ENCODE measurements around the gene KTN1. TPM values are rescaled to one million over a fixed set of nuclear protein-coding genes. Genes with fewer than 3 reads are reported as not detected.

KTN1 gene
- total RNA-seq, 1 donor: 167 TPM

DNA sequence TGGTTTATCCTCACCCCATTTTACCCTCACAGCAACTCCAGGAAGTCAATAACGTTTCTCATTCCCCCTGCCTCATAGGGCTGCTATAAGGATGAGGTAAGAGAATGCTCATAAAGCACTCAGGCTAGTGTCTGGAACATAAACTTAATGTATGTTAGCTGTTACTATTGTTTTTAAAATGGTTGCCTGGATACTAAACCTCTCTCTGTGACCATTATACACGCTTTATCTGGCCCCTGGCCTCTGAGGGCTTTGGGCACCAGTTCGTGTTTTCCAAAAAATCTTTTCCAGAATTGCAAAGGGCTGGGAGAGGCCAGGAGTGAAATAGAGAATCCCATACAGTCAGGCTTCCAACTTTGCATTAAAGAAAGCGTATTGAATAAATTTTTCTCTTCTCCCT is 113.9 kb downstream of the KTN1 start:
- TF ChIP-seq, protein P1, sequence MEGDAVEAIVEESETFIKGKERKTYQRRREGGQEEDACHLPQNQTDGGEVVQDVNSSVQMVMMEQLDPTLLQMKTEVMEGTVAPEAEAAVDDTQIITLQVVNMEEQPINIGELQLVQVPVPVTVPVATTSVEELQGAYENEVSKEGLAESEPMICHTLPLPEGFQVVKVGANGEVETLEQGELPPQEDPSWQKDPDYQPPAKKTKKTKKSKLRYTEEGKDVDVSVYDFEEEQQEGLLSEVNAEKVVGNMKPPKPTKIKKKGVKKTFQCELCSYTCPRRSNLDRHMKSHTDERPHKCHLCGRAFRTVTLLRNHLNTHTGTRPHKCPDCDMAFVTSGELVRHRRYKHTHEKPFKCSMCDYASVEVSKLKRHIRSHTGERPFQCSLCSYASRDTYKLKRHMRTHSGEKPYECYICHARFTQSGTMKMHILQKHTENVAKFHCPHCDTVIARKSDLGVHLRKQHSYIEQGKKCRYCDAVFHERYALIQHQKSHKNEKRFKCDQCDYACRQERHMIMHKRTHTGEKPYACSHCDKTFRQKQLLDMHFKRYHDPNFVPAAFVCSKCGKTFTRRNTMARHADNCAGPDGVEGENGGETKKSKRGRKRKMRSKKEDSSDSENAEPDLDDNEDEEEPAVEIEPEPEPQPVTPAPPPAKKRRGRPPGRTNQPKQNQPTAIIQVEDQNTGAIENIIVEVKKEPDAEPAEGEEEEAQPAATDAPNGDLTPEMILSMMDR (IDR thresholded peaks at IDR 0.05; ENCODE audit: insufficient read depth, low read depth, low read length): no peak
- H3K4me3 ChIP-seq (ENCODE audit: low read depth, low read length): no peak overlapping the region
- peak; percentile 10 for DNase-seq (ENCODE audit: low read depth)

DNA sequence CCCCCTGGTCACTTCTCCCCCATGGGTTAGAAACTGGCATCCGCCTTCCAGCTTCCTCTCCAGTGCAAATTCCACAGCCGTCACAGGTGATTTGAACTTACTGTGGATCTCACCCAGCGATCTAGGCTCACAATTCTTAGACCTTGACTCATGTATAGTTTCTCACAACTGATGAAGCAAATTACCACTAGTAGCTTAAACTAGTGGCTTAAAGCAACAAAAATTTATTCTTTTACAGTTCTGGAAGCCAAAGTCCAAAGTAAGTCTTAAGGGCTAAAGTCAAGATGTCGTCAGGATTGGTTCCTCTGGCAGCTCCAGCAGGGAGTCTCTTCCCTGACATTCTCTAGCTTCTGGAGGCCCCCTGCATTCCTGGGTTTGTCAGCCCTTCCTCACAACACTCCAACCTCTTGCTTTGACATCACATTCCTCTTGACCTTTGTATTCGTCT is 117.4 kb downstream of the KTN1 start:
- TF ChIP-seq, protein P1 (IDR thresholded peaks at IDR 0.05; ENCODE audit: insufficient read depth, low read depth, low read length): no peak
- H3K4me3 ChIP-seq (ENCODE audit: low read depth, low read length): no peak overlapping the region
- no peak for DNase-seq (ENCODE audit: low read depth)

DNA sequence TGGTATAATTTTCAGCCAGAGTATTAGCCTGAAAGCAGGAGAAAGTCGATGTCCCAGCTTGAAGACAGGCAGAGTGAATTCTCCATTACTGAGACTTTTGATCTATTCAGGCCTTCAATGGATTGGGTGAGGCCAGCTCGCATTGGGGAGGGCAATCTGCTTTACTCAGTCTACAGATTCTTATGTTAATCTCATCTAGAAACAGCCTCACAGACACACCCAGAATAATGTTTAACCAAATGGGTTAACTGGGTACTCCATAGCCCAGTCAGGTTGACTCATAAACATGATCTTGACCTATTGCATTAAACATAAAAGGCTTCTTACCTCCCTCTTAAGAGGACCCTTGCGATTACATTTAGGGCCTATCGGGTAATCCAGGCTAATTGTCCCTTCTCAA is 118.0 kb downstream of the KTN1 start:
- H3K4me3 ChIP-seq (ENCODE audit: low read depth, low read length): no peak overlapping the region
- no peak for DNase-seq (ENCODE audit: low read depth)
- TF ChIP-seq, protein P1 (IDR thresholded peaks at IDR 0.05; ENCODE audit: insufficient read depth, low read depth, low read length): no peak

DNA sequence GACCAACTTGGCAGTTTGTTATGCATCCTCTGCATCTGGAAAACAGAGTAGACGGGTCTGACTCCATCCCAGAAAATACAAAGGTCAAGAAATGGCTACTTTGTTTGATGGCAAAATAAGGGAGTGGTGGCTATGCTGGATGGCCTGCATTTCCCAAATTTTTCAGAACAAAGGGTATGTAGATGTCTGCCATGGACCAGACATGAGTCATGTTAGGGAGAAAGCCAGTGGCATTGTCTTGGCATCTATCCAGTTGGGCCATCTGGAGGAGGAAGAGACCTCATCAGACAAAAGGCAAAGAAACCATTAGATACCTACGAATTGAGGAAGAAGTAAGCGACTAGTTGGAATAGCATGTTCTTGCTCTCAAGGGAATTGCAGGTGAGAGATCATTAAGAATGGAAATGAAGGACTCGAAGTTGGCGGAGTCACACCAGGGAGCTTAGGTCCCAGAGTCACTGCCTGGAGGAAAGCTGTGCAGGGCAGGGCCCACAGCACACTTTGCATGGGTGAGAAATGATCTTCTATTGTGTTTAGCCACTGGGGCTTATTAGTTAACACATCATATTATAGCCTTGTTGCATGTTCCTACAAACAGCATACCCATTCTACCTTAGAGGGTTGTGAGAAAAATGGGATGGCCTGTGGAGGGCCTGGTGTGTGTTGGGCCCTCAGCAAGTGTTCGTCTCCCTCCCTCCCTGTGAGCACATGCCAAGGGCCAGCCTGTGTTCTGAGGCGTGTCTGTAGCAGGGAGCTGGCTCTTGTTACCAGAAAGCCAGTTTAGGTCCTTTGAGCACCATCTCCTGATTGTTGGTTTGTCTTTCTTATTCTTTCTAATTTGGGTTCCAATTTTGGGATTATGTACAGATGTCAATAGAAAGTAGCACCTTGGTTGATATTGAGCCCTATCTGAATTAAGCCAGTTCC is 119.4 kb downstream of the KTN1 start:
- TF ChIP-seq, protein P1 (IDR thresholded peaks at IDR 0.05; ENCODE audit: insufficient read depth, low read depth, low read length): no peak
- H3K4me3 ChIP-seq (ENCODE audit: low read depth, low read length): no peak overlapping the region
- DNase-seq (ENCODE audit: low read depth): peak; percentile 15

DNA sequence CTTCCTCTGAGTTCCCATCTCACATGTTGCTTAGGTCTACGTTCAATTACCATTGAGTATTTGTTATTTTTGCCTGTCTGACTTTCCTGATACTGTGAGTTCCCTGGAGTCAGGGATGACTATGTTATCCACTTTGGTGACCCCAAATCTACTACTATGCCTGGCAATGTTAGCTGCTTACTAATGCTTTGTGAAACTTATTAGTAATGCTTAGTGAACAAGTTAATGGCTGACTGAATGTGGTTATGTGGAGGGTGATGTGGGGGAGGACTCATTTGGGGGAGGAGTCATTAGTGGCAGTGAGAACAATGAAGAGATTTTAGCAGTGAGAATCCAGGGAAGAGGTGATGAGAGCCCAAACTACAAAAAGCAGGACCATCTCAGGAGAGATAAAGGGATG is 121.6 kb downstream of the KTN1 start:
- TF ChIP-seq, protein P1 (IDR thresholded peaks at IDR 0.05; ENCODE audit: insufficient read depth, low read depth, low read length): no peak
- DNase-seq (ENCODE audit: low read depth): no peak
- H3K4me3 ChIP-seq (ENCODE audit: low read depth, low read length): no peak overlapping the region

DNA sequence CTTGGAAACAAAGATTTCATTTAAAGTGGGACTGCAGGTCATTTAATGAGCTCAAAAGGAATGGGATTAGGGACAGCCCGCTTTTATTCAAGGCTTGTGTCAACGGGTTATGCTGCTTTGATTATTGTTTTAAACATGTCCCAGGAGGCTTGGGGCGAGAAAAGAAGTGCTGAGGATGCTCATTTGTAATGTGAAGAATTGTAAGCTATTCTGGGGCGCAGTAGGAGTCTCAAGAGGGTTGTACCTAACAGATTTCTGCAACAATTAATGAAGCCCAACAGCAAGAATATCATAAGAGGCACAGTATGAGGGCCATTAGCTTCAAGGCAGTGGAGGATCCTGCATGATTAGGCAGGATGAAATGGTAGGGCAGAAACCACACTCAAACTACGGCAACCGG is 122.5 kb downstream of the KTN1 start:
- TF ChIP-seq, protein P1 (IDR thresholded peaks at IDR 0.05; ENCODE audit: insufficient read depth, low read depth, low read length): no peak
- DNase-seq (ENCODE audit: low read depth): no peak
- H3K4me3 ChIP-seq (ENCODE audit: low read depth, low read length): no peak overlapping the region

Data from fibroblast of villous mesenchyme (primary cell).